Measurements from ENCODE around the gene PPM1M.
"Not testable (repeated sequence)": the region's sequence is repeated elsewhere in the genome, so short reads cannot be mapped to it uniquely, and the experiment has no call there.

PPM1M gene

DNA sequence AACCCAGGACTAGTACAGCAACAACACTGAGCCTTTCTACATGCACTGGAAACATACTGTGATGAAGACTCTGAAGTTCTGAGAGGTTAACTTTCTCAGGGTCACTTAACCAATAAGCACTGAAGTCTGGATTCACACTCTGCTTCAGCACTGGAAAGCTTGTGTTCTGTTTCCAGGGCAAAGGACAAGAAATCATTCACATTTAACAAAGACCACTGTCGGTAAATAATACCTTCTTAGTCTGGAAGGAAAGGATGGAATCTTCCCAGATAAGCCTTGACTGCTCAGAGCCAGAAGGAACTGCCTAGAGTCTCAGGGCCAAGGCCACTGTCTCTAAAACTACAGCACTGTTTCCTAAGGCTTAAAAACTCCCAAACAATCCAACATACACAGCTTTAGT is 37.7 kb downstream of the PPM1M start:
- H3K27ac ChIP-seq (ENCODE audit: low read length), result no peak overlapping the region
- peaks cover 0 to 12% of the 10 kb centered on the region in 2 donors for H3K36me3 ChIP-seq (ENCODE audit: control insufficient read depth in 1 of 2, insufficient read depth in 2 of 2, low read length in 2 of 2)
- H3K4me3 ChIP-seq (ENCODE audit: low read depth in 1 of 2, low read length in 2 of 2), result no peak overlapping the region
- no peaks in the 10 kb centered on the region for H3K9me3 ChIP-seq (ENCODE audit: control insufficient read depth in 1 of 2, low read length in 2 of 2)
- H3K27me3 ChIP-seq (ENCODE audit: low read depth, low read length), result no peaks in the 10 kb centered on the region
- H3K4me1 ChIP-seq (ENCODE audit: control insufficient read depth in 1 of 2, insufficient read depth in 2 of 2, low read length in 2 of 2), result peaks cover 3 to 9% of the 10 kb centered on the region in 2 donors

DNA sequence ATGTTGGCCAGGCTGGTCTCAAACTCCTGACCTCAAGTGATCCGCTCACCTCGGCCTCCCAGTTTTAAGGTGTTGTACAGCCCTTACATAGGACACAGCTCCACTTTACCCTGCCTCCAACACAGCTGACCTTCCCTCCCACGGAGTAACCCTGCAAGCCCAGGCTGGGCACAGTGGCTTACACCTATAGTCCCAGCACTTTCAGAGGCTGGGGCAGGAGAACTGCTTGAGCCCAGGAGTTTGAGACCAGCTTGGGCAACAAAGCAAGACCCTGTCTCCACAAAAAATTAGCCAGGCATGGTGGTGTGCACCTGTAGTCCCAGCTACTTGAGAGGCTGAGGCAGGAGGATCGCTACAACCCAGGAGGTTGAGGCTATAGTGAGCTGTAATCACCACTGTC is 38.5 kb downstream of the PPM1M start:
- H3K4me3 ChIP-seq (ENCODE audit: low read depth in 1 of 2, low read length in 2 of 2); H3K9me3 ChIP-seq (ENCODE audit: control insufficient read depth in 1 of 2, low read length in 2 of 2); H3K27ac ChIP-seq (ENCODE audit: low read length); H3K27me3 ChIP-seq (ENCODE audit: low read depth, low read length): not testable (repeated sequence)
- Histone ChIP-seq H3K4me1 (ENCODE audit: control insufficient read depth in 1 of 2, insufficient read depth in 2 of 2, low read length in 2 of 2) (peaks cover 9 to 16% of the 10 kb centered on the region in 2 donors), H3K36me3 (ENCODE audit: control insufficient read depth in 1 of 2, insufficient read depth in 2 of 2, low read length in 2 of 2) (peaks cover 0 to 12% of the 10 kb centered on the region in 2 donors)

DNA sequence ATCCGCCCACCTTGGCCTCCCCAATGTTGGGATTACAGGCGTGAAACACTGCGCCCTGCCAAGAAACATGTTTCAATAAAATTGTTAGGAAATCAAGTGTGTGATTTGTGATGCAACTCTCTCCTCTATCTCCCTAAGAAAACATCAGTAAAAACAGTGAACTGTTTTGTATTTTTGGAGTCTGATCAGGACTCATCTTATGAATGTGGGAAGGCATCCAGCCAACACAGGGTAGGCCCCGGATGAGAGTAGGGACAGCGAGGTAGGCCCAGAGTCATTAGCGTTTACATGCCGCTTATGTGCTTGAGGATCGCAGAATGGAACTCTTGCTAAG is 41.2 kb downstream of the PPM1M start:
- H3K4me1 ChIP-seq (ENCODE audit: control insufficient read depth in 1 of 2, insufficient read depth in 2 of 2, low read length in 2 of 2), result peaks cover 10 to 14% of the 10 kb centered on the region in 2 donors
- peak overlapping the region; percentile 73 to 81 for H3K4me3 ChIP-seq (ENCODE audit: low read depth in 1 of 2, low read length in 2 of 2)

DNA sequence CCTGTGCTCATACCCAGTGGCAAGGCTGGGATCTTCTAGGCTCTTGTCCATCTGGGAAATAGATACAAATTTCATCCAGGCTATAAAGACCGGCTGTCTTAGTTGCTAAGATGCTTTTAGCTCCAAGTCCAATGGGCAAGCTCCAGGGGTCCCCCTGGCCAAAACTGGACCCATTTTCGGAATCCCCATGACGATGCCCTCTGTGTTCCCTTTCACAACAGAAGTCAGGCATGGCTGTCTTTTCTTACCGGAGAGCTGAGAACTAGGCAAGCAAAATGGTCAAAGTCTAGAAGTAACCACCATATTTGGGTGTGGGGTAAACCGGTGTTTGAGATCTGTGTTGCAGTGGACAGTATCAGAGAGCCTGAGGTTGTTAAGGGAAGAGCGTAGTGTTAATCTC is 43.1 kb downstream of the PPM1M start:
- peaks cover 5 to 43% of the 10 kb centered on the region in 2 donors for H3K36me3 ChIP-seq (ENCODE audit: control insufficient read depth in 1 of 2, insufficient read depth in 2 of 2, low read length in 2 of 2)
- no peaks in the 10 kb centered on the region for H3K27me3 ChIP-seq (ENCODE audit: low read depth, low read length)
- peaks cover 7 to 14% of the 10 kb centered on the region in 2 donors for H3K4me1 ChIP-seq (ENCODE audit: control insufficient read depth in 1 of 2, insufficient read depth in 2 of 2, low read length in 2 of 2)
- H3K9me3 ChIP-seq (ENCODE audit: control insufficient read depth in 1 of 2, low read length in 2 of 2), result no peaks in the 10 kb centered on the region
- peak overlapping the region; percentile 99 for H3K27ac ChIP-seq (ENCODE audit: low read length)
- peak overlapping the region; percentile 73 to 81 for H3K4me3 ChIP-seq (ENCODE audit: low read depth in 1 of 2, low read length in 2 of 2)

More for the DNA sequence above, 41.2 kb downstream of the PPM1M start:
- H3K36me3 ChIP-seq (ENCODE audit: control insufficient read depth in 1 of 2, insufficient read depth in 2 of 2, low read length in 2 of 2), result peaks cover 0 to 28% of the 10 kb centered on the region in 2 donors
- H3K27ac ChIP-seq (ENCODE audit: low read length), result peak overlapping the region; percentile 99
- no peaks in the 10 kb centered on the region for H3K27me3 ChIP-seq (ENCODE audit: low read depth, low read length)
- no peaks in the 10 kb centered on the region for H3K9me3 ChIP-seq (ENCODE audit: control insufficient read depth in 1 of 2, low read length in 2 of 2)

DNA sequence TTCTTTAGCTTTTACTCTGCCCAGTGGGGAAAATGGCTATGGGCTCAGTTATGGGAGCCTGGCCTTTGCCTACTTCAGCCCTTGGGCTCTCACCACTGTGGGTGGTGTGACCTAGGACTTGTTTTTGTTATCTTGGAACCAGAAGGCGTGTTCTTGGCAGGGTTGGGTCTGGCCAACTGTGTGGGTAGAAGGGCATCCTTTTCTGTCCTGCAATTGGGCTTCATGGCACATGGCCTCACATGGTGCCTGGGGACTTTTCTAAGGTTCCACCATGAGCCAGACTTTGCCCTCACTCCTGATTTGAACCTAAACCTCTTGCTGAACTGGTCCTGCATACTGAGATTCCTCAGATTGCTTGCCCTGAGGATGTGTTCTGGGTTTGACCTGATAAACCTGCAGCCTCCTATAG is 43.8 kb downstream of the PPM1M start:
- H3K27ac ChIP-seq (ENCODE audit: low read length), result peak overlapping the region; percentile 99
- H3K4me1 ChIP-seq (ENCODE audit: control insufficient read depth in 1 of 2, insufficient read depth in 2 of 2, low read length in 2 of 2), result peaks cover 7 to 14% of the 10 kb centered on the region in 2 donors
- H3K27me3 ChIP-seq (ENCODE audit: low read depth, low read length), result no peaks in the 10 kb centered on the region
- H3K36me3 ChIP-seq (ENCODE audit: control insufficient read depth in 1 of 2, insufficient read depth in 2 of 2, low read length in 2 of 2), result peaks cover 5 to 43% of the 10 kb centered on the region in 2 donors
- H3K9me3 ChIP-seq (ENCODE audit: control insufficient read depth in 1 of 2, low read length in 2 of 2), result no peaks in the 10 kb centered on the region
- H3K4me3 ChIP-seq (ENCODE audit: low read depth in 1 of 2, low read length in 2 of 2), result no peak overlapping the region

DNA sequence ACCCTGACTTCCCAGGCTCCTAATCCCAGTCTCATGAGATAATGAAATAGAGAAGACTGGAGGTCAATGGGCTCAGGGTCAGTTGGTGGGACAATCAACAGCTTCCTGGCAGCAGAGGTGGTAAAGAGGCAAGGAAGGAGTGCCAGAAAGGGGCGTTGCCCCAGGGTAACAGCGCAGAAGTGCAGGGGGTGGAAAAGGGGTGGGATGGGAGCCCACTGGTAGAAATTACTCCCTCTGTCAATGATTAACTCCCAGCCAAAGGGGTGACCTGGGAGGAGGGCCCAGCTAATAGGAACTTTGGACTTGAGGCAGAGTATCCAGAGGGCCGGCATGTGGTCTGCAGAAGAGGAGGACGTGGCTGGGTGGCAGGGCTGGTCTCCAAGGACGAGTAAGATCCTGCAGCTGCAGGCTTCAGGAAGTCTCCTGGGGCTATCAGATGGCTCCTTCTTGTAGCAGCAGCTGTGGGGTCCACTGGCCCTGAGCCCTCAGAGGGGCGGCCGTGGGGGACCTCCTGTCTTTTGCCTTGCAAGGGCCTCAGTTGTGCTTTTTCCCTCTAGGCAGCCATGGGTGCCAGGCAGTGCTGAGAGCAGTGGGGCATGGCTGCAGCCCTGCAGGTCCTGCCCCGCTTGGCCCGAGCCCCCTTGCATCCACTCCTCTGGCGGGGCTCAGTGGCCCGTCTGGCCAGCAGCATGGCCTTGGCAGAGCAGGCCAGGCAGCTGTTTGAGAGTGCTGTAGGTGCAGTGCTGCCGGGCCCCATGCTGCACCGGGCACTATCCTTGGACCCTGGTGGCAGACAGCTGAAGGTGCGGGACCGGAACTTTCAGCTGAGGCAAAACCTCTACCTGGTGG is 44.4 kb downstream of the PPM1M start:
- Histone ChIP-seq H3K4me1 (ENCODE audit: control insufficient read depth in 1 of 2, insufficient read depth in 2 of 2, low read length in 2 of 2) (peaks cover 7 to 14% of the 10 kb centered on the region in 2 donors), H3K36me3 (ENCODE audit: control insufficient read depth in 1 of 2, insufficient read depth in 2 of 2, low read length in 2 of 2) (peaks cover 5 to 43% of the 10 kb centered on the region in 2 donors), H3K27me3 (ENCODE audit: low read depth, low read length) (no peaks in the 10 kb centered on the region), H3K4me3 (ENCODE audit: low read depth in 1 of 2, low read length in 2 of 2) (peak overlapping the region in 1 of 2 donors; percentile 39), H3K27ac (ENCODE audit: low read length) (peak overlapping the region; percentile 99), H3K9me3 (ENCODE audit: control insufficient read depth in 1 of 2, low read length in 2 of 2) (no peaks in the 10 kb centered on the region)

DNA sequence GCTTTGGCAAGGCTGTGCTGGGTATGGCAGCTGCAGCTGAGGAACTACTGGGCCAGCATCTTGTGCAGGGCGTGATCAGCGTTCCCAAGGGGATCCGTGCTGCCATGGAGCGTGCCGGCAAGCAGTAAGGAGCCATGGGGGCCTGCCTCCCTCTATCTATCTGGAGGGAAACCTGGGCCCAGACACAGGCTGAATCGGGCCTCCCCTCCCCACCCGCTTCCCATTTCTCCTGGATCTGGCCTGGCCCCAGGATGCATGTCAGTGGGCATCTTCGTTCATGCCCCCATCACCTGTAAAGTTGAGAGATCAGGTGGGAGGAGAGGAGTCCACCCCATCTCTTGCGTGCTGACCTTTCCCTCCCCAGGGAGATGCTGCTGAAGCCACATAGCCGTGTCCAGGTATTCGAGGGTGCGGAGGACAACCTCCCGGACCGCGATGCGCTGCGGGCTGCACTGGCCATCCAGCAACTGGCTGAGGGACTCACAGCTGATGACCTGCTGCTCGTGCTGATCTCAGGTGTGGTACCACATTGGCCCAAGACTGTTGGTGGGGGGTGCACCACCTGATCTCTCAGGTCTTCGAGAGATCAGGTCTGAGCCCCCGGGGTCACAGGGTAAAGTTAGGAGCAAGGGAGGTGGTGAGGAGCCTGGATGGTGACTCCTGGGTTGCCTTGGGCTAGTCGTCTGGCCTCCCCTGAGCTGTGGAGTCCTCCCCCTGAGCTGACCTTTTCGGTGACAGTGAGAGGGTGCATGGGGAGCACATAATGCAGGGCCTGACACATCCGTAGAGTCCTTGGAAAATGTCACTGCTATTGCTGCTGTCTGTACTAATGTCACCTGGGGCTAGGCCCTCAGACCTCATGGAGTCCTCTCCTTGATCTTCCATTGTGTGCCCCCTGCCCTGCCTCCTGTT is 45.3 kb downstream of the PPM1M start:
- Histone ChIP-seq H3K27ac (ENCODE audit: low read length) (no peak overlapping the region), H3K27me3 (ENCODE audit: low read depth, low read length) (no peaks in the 10 kb centered on the region), H3K4me3 (ENCODE audit: low read depth in 1 of 2, low read length in 2 of 2) (peak overlapping the region in 1 of 2 donors; percentile 39), H3K9me3 (ENCODE audit: control insufficient read depth in 1 of 2, low read length in 2 of 2) (no peaks in the 10 kb centered on the region), H3K36me3 (ENCODE audit: control insufficient read depth in 1 of 2, insufficient read depth in 2 of 2, low read length in 2 of 2) (peaks cover 5 to 43% of the 10 kb centered on the region in 2 donors), H3K4me1 (ENCODE audit: control insufficient read depth in 1 of 2, insufficient read depth in 2 of 2, low read length in 2 of 2) (peaks cover 7 to 14% of the 10 kb centered on the region in 2 donors)

DNA sequence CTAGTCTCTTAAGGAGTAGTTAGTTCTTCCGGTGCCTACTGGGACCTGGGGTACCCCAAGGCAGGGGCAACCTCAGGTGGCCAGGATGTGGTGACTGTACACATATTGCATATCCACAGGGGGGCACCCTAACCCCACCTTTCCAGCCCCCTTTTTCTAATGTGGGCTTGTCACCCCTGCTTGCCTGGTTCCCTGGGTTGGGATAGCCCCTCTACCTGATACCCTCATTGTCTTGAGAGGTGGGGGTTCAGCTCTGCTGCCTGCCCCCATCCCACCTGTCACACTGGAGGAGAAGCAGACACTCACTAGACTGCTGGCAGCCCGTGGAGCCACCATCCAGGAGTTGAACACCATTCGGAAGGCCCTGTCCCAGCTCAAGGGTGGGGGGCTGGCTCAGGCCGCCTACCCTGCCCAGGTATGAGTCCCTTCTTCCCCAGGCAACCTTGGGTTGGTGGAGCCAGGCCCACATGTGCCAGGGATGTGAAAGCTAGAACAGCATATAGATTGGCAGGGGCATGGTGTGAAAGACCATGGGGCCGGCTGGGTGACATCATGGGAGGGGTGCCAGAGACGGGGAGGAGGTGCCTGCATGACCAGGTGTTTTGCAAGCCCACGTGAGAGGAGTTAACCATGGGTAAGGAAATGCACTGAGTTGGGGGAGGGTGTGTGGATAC is 46.1 kb downstream of the PPM1M start:
- H3K9me3 ChIP-seq (ENCODE audit: control insufficient read depth in 1 of 2, low read length in 2 of 2), result no peaks in the 10 kb centered on the region
- H3K4me3 ChIP-seq (ENCODE audit: low read depth in 1 of 2, low read length in 2 of 2), result peak overlapping the region in 1 of 2 donors; percentile 39
- peaks cover 5 to 50% of the 10 kb centered on the region in 2 donors for H3K36me3 ChIP-seq (ENCODE audit: control insufficient read depth in 1 of 2, insufficient read depth in 2 of 2, low read length in 2 of 2)
- H3K27me3 ChIP-seq (ENCODE audit: low read depth, low read length), result no peaks in the 10 kb centered on the region
- H3K27ac ChIP-seq (ENCODE audit: low read length), result no peak overlapping the region
- peaks cover 7 to 14% of the 10 kb centered on the region in 2 donors for H3K4me1 ChIP-seq (ENCODE audit: control insufficient read depth in 1 of 2, insufficient read depth in 2 of 2, low read length in 2 of 2)

DNA sequence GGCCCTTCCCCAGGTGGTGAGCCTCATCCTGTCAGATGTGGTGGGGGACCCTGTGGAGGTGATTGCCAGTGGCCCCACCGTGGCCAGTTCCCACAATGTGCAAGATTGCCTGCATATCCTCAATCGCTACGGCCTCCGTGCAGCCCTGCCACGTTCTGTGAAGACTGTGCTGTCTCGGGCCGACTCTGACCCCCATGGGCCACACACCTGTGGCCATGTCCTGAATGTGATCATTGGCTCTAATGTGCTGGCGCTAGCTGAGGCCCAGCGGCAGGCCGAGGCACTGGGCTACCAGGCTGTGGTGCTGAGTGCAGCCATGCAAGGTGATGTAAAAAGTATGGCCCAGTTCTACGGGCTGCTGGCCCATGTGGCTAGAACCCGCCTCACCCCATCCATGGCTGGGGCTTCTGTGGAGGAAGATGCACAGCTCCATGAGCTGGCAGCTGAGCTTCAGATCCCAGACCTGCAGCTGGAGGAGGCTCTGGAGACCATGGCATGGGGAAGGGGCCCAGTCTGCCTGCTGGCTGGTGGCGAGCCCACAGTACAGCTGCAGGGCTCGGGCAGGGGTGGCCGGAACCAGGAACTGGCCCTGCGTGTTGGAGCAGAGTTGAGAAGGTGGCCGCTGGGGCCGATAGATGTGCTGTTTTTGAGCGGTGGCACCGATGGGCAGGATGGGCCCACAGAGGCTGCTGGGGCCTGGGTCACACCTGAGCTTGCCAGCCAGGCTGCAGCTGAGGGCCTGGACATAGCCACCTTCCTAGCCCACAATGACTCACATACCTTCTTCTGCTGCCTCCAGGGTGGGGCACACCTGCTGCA is 46.9 kb downstream of the PPM1M start:
- Histone ChIP-seq H3K27ac (ENCODE audit: low read length) (no peak overlapping the region), H3K4me3 (ENCODE audit: low read depth in 1 of 2, low read length in 2 of 2) (no peak overlapping the region), H3K27me3 (ENCODE audit: low read depth, low read length) (no peaks in the 10 kb centered on the region), H3K9me3 (ENCODE audit: control insufficient read depth in 1 of 2, low read length in 2 of 2) (no peaks in the 10 kb centered on the region), H3K4me1 (ENCODE audit: control insufficient read depth in 1 of 2, insufficient read depth in 2 of 2, low read length in 2 of 2) (peaks cover 7 to 9% of the 10 kb centered on the region in 2 donors), H3K36me3 (ENCODE audit: control insufficient read depth in 1 of 2, insufficient read depth in 2 of 2, low read length in 2 of 2) (peaks cover 5 to 45% of the 10 kb centered on the region in 2 donors)

DNA sequence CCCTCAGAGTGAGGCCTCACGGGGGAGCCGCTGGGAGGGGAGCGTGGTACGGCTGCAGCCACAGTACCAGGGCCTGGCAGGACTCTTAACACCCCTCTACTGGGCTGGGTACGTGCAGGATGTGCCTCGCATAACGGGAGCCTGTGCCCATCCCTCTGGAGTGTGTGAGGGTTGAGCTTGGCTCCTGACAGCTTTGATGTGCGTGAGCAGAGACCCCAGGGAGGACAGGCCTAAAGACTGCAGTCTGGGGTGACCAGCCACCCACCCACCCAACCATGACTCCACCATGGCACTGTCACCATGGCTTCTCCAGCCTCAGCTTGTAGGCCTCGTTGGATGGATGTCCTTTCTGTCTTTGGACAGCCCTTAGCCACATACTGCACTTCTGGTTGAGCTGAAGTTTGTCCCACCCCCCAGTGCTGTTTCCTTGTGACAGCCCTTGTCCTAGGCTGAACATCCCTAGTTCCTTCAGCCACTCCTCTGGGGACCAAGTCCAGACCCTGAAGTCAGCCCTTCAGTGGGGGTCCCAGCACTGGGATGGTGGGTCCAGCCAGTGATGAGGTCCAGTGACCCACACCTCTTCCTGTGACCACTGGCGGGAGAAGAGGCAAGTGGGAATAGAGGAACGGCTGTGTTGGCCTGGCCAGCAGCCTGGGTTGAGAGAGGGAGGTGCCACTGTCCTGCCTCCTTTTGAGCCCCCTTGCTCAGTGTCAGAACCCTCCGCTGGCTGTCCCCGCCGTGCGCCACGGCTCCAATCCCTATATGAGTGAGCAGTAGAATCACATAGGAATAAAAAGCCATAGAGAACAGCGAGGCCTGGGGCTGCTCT is 48.1 kb downstream of the PPM1M start:
- H3K9me3 ChIP-seq (ENCODE audit: control insufficient read depth in 1 of 2, low read length in 2 of 2), result no peaks in the 10 kb centered on the region
- H3K36me3 ChIP-seq (ENCODE audit: control insufficient read depth in 1 of 2, insufficient read depth in 2 of 2, low read length in 2 of 2), result peaks cover 5 to 41% of the 10 kb centered on the region in 2 donors
- H3K27ac ChIP-seq (ENCODE audit: low read length), result no peak overlapping the region
- no peak overlapping the region for H3K4me3 ChIP-seq (ENCODE audit: low read depth in 1 of 2, low read length in 2 of 2)
- H3K4me1 ChIP-seq (ENCODE audit: control insufficient read depth in 1 of 2, insufficient read depth in 2 of 2, low read length in 2 of 2), result peaks cover 4 to 5% of the 10 kb centered on the region in 2 donors
- H3K27me3 ChIP-seq (ENCODE audit: low read depth, low read length), result no peaks in the 10 kb centered on the region

Data from muscle layer of duodenum (tissue), 2 donors.